ENCODE measurements around the gene CPB1.
A peak's percentile ranks its signal among the peaks of the same experiment; 100 is the strongest.

DNA sequence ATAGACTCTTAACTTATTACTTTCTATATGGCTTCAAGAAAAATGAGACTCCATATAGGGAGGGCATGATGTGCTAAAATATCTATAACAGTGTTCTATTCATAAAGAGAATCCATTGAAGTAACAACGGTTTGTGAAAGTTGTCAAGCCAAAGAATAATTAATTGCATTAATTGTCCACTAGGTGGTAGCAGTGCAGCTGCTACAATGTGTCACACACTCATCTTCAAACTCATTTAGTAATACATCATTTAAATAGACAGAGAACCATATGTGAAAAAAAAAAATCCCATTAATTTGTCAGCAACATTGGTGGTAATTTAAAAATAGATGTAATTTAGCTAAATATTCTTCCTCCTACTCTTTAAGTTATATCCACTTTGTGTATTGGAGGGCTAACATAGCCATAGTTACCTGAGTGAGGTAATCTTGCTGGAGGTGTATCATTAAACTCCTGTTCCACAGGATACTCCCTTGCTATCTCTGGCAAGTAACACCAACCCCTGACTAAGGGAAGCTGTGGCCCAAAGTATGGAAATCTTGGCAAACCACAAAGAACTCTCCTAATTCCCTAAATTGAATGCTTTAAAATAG, 33.8 kb downstream of the CPB1 start:
- TF ChIP-seq, protein P1, sequence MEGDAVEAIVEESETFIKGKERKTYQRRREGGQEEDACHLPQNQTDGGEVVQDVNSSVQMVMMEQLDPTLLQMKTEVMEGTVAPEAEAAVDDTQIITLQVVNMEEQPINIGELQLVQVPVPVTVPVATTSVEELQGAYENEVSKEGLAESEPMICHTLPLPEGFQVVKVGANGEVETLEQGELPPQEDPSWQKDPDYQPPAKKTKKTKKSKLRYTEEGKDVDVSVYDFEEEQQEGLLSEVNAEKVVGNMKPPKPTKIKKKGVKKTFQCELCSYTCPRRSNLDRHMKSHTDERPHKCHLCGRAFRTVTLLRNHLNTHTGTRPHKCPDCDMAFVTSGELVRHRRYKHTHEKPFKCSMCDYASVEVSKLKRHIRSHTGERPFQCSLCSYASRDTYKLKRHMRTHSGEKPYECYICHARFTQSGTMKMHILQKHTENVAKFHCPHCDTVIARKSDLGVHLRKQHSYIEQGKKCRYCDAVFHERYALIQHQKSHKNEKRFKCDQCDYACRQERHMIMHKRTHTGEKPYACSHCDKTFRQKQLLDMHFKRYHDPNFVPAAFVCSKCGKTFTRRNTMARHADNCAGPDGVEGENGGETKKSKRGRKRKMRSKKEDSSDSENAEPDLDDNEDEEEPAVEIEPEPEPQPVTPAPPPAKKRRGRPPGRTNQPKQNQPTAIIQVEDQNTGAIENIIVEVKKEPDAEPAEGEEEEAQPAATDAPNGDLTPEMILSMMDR (IDR thresholded peaks at IDR 0.05; ENCODE audit: low read depth, low read length, missing input control): peak; percentile 74
- TF ChIP-seq GABPA (IDR thresholded peaks at IDR 0.05 in 1 of 2, conservative IDR thresholded peaks at IDR 0.05 in 1 of 2): no peak
- TF ChIP-seq, protein P2, sequence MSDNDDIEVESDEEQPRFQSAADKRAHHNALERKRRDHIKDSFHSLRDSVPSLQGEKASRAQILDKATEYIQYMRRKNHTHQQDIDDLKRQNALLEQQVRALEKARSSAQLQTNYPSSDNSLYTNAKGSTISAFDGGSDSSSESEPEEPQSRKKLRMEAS (IDR thresholded peaks at IDR 0.05): no peak
- TF ChIP-seq RAD21 (IDR thresholded peaks at IDR 0.05): peak; percentile 86 to 88
- TF ChIP-seq FOXA1 (IDR thresholded peaks at IDR 0.05): no peak
- no peak for TF ChIP-seq SP1 (IDR thresholded peaks at IDR 0.05)
- TF ChIP-seq, protein P3, sequence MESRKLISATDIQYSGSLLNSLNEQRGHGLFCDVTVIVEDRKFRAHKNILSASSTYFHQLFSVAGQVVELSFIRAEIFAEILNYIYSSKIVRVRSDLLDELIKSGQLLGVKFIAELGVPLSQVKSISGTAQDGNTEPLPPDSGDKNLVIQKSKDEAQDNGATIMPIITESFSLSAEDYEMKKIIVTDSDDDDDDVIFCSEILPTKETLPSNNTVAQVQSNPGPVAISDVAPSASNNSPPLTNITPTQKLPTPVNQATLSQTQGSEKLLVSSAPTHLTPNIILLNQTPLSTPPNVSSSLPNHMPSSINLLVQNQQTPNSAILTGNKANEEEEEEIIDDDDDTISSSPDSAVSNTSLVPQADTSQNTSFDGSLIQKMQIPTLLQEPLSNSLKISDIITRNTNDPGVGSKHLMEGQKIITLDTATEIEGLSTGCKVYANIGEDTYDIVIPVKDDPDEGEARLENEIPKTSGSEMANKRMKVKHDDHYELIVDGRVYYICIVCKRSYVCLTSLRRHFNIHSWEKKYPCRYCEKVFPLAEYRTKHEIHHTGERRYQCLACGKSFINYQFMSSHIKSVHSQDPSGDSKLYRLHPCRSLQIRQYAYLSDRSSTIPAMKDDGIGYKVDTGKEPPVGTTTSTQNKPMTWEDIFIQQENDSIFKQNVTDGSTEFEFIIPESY (IDR thresholded peaks at IDR 0.05): no peak
- TF ChIP-seq EGR1 (IDR thresholded peaks at IDR 0.05; ENCODE audit: low read depth in 2 of 2): no peak
- TF ChIP-seq YY1 (IDR thresholded peaks at IDR 0.05): no peak
- TF ChIP-seq JUND (IDR thresholded peaks at IDR 0.05): no peak

Data from liver (tissue), 3 donors.